Measurements from ENCODE around the gene PPOX. TPM values are rescaled to one million over a fixed set of nuclear protein-coding genes. Genes with fewer than 3 reads are reported as not detected.

Gene PPOX
- total RNA-seq, 2 donors from 2014 or later = 46.4 to 47.2 TPM

GRCh38 chr1:161160671-161161145 lies 5.5 kb upstream of the PPOX start:
- Histone ChIP-seq H3K36me3 (ENCODE audit: control insufficient read depth, insufficient read depth, low read length) (peaks cover 55% of the 10 kb centered on the region), H3K27me3 (ENCODE audit: control insufficient read depth, insufficient read depth, low read length, poor library complexity, severe bottlenecking) (no peaks in the 10 kb centered on the region), H3K4me1 (ENCODE audit: control insufficient read depth, insufficient read depth, low read length) (peaks cover 5% of the 10 kb centered on the region), H3K4me3 (ENCODE audit: low read length) (no peak overlapping the region), H3K9ac (ENCODE audit: extremely low read depth, low read length, poor library complexity, severe bottlenecking) (no peak overlapping the region), H3K9me3 (ENCODE audit: control insufficient read depth, low read length) (no peaks in the 10 kb centered on the region), H3K27ac (ENCODE audit: low read depth, low read length) (no peak overlapping the region)
- DNase-seq = no peak
- Mint-ChIP-seq H3K27ac (peak overlapping the region; percentile 89), H3K36me3 (ENCODE audit: low read depth) (peaks cover 35% of the 10 kb centered on the region), H3K27me3 (ENCODE audit: insufficient read depth) (no peaks in the 10 kb centered on the region), H3K4me1 (peaks cover 23% of the 10 kb centered on the region), H3K9me3 (no peaks in the 10 kb centered on the region), H3K4me3 (peak overlapping the region; percentile 77)
- TF ChIP-seq, protein P1, sequence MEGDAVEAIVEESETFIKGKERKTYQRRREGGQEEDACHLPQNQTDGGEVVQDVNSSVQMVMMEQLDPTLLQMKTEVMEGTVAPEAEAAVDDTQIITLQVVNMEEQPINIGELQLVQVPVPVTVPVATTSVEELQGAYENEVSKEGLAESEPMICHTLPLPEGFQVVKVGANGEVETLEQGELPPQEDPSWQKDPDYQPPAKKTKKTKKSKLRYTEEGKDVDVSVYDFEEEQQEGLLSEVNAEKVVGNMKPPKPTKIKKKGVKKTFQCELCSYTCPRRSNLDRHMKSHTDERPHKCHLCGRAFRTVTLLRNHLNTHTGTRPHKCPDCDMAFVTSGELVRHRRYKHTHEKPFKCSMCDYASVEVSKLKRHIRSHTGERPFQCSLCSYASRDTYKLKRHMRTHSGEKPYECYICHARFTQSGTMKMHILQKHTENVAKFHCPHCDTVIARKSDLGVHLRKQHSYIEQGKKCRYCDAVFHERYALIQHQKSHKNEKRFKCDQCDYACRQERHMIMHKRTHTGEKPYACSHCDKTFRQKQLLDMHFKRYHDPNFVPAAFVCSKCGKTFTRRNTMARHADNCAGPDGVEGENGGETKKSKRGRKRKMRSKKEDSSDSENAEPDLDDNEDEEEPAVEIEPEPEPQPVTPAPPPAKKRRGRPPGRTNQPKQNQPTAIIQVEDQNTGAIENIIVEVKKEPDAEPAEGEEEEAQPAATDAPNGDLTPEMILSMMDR (conservative IDR thresholded peaks at IDR 0.05) = no peak
- 96 to 98% methylated on average over 17 to 22 of the region's 22 CpGs for WGBS, 2 experiments (ENCODE audit: insufficient coverage in 1 of 2, insufficient read length in 1 of 2)

DNA sequence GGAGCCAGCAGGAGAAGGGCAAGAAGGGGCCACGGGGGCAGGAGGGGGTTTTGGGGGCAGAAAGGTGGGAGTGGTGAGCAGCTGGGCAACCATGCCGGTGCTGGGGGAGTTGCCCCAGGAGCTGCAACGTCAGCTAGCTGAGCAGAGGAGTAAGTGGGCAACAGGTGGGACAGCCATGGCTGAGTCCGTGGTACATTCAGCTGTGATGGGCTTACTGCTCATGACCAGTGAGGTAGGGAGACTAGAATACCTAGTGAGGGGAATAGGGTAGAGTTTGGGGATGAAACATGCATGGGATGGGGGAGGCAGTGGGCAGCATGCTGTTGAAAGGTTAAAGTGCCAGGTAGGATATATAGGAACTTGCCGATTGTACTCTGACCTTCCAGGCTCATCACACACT lies 4.6 kb upstream of the PPOX start:
- Mint-ChIP-seq H3K27ac (peak overlapping the region; percentile 57), H3K27me3 (ENCODE audit: insufficient read depth) (no peaks in the 10 kb centered on the region), H3K36me3 (ENCODE audit: low read depth) (peaks cover 35% of the 10 kb centered on the region), H3K9me3 (no peaks in the 10 kb centered on the region), H3K4me3 (no peak overlapping the region), H3K4me1 (peaks cover 23% of the 10 kb centered on the region)
- TF ChIP-seq, protein P1 (conservative IDR thresholded peaks at IDR 0.05) = no peak
- Histone ChIP-seq H3K4me3 (ENCODE audit: low read length) (no peak overlapping the region), H3K36me3 (ENCODE audit: control insufficient read depth, insufficient read depth, low read length) (peaks cover 55% of the 10 kb centered on the region), H3K27ac (ENCODE audit: low read depth, low read length) (no peak overlapping the region), H3K9ac (ENCODE audit: extremely low read depth, low read length, poor library complexity, severe bottlenecking) (no peak overlapping the region), H3K4me1 (ENCODE audit: control insufficient read depth, insufficient read depth, low read length) (peaks cover 5% of the 10 kb centered on the region), H3K9me3 (ENCODE audit: control insufficient read depth, low read length) (no peaks in the 10 kb centered on the region), H3K27me3 (ENCODE audit: control insufficient read depth, insufficient read depth, low read length, poor library complexity, severe bottlenecking) (no peaks in the 10 kb centered on the region)
- no peak for DNase-seq
- 91 to 94% methylated on average over 3 to 5 of the region's 5 CpGs for WGBS, 2 experiments (ENCODE audit: insufficient coverage in 1 of 2, insufficient read length in 1 of 2)

DNA sequence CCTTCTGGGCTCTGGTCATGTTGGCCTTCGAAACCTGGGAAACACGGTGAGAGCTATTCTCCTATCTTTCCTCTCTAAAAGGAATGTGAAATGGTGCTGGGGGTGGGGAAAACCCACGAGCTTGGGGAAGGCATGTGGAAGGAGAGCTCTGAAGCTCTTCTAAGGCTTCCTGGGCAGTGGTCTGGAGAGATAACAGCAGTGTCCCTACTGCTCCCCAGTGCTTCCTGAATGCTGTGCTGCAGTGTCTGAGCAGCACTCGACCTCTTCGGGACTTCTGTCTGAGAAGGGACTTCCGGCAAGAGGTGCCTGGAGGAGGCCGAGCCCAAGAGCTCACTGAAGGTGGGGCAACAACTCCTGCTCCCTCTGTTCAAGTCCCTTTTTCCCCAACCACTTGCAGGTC lies 4.2 kb upstream of the PPOX start:
- no peak overlapping the region for H3K9ac ChIP-seq (ENCODE audit: extremely low read depth, low read length, poor library complexity, severe bottlenecking)
- H3K27ac ChIP-seq (ENCODE audit: low read depth, low read length) = no peak overlapping the region
- no peak overlapping the region for H3K4me3 Mint-ChIP-seq
- H3K36me3 ChIP-seq (ENCODE audit: control insufficient read depth, insufficient read depth, low read length) = peaks cover 52% of the 10 kb centered on the region
- no peaks in the 10 kb centered on the region for H3K27me3 ChIP-seq (ENCODE audit: control insufficient read depth, insufficient read depth, low read length, poor library complexity, severe bottlenecking)
- peak overlapping the region; percentile 57 for H3K27ac Mint-ChIP-seq
- 86 to 94% methylated on average over 3 to 7 of the region's 7 CpGs for WGBS, 2 experiments (ENCODE audit: insufficient coverage in 1 of 2, insufficient read length in 1 of 2)
- H3K4me3 ChIP-seq (ENCODE audit: low read length) = no peak overlapping the region
- peaks cover 26% of the 10 kb centered on the region for H3K4me1 Mint-ChIP-seq
- H3K4me1 ChIP-seq (ENCODE audit: control insufficient read depth, insufficient read depth, low read length) = peaks cover 5% of the 10 kb centered on the region
- H3K9me3 ChIP-seq (ENCODE audit: control insufficient read depth, low read length) = no peaks in the 10 kb centered on the region
- H3K9me3 Mint-ChIP-seq = no peaks in the 10 kb centered on the region
- DNase-seq = no peak
- peaks cover 32% of the 10 kb centered on the region for H3K36me3 Mint-ChIP-seq (ENCODE audit: low read depth)
- H3K27me3 Mint-ChIP-seq (ENCODE audit: insufficient read depth) = no peaks in the 10 kb centered on the region
- TF ChIP-seq, protein P1 (conservative IDR thresholded peaks at IDR 0.05) = no peak

Measured in endodermal cell (in vitro differentiated cells).